Skeletal muscle satellite cell (primary cell): ENCODE data around the gene FTO. TPM values are rescaled to one million over a fixed set of nuclear protein-coding genes. Genes with fewer than 3 reads are reported as not detected.

Experiments
- H3K27me3 ChIP-seq: 2 replicates; pipeline ENCODE4 v1.7.0; 2013; ENCODE audit warnings: low read length; ENCODE audit not compliant: control insufficient read depth, insufficient read depth
- H3K36me3 ChIP-seq: 2 replicates; pipeline ENCODE4 v1.7.0; 2013; ENCODE audit warnings: mild to moderate bottlenecking, control low read depth, low read length; ENCODE audit not compliant: insufficient read depth
- H3K4me1 ChIP-seq: 2 replicates; pipeline ENCODE4 v1.7.0; 2013; ENCODE audit warnings: low read length; ENCODE audit not compliant: control insufficient read depth, insufficient read depth
- H3K4me2 ChIP-seq: 2 replicates; pipeline ENCODE4 v1.7.0; 2013; ENCODE audit warnings: mild to moderate bottlenecking, low read length
- H3K4me3 ChIP-seq: 2 replicates; pipeline ENCODE4 v1.7.0; 2013; ENCODE audit warnings: low read length
- H3K9ac ChIP-seq: 2 replicates; pipeline ENCODE4 v1.7.0; 2013; ENCODE audit warnings: mild to moderate bottlenecking, low read depth, low read length, moderate library complexity
- H3K9me3 ChIP-seq: replicated peaks from 2 replicates; pipeline ENCODE4 v1.7.0; 2013; ENCODE audit warnings: mild to moderate bottlenecking, control low read depth, low read length
- total RNA-seq: library from RNA; depleted of rRNA; stranded (reverse); fragments of >200 nt; gene quantifications from 2 replicates; pipeline ENCODE4 v1.2.3, GENCODE V29; 2012; rRNA removed

Gene FTO
- total RNA-seq, result 98.7 and 100 TPM in 2 replicates

GRCh38 chr16:53703590-53704444 is at the start of gene FTO, which contains the start of gene RPGRIP1L:
FTO (plus strand) TSS chr16:53704156.
RPGRIP1L (minus strand) TSS chr16:53703859; CDS start chr16:53700723, 3,136 bp downstream.
- H3K9me3 ChIP-seq, result no peaks in the 10 kb centered on the region
- H3K27me3 ChIP-seq, result no peaks in the 10 kb centered on the region
- peaks cover 2% of the 10 kb centered on the region for H3K36me3 ChIP-seq
- H3K4me1 ChIP-seq, result peaks cover 11% of the 10 kb centered on the region
- H3K9ac ChIP-seq, result peak within 1 kb of the TSS; percentile 88
- peak within 1 kb of the TSS; percentile 88 for H3K4me3 ChIP-seq
- H3K4me2 ChIP-seq, result peak within 1 kb of the TSS; percentile 94

DNA sequence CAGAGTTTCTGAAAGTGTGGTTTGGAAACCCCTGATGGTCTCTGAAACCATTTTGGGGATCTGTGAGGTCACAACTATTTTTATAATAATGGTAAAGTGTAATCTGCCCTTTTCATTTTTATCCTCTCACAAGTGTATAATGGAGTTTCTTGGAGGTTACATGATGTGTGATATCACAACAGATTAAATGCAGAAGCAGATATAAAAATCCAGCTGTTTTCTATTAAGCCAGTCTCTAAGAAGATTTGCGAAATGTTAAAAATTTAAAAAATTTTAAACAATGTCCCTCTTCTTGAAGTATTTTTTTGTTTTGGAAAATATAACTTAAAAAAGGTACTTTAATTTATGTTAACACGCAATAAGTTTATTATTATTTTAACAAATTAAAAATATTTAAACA is 49.0 kb upstream of the FTO start:
- Histone ChIP-seq H3K9ac (no peak overlapping the region), H3K36me3 (peaks cover 19% of the 10 kb centered on the region), H3K4me3 (no peak overlapping the region), H3K4me2 (no peak overlapping the region), H3K9me3 (no peaks in the 10 kb centered on the region), H3K27me3 (no peaks in the 10 kb centered on the region), H3K4me1 (no peaks in the 10 kb centered on the region)

- no peaks in the 10 kb centered on the region for H3K36me3 ChIP-seq
- H3K27me3 ChIP-seq, result no peaks in the 10 kb centered on the region
- no peaks in the 10 kb centered on the region for H3K4me1 ChIP-seq
- no peak overlapping the region for H3K4me3 ChIP-seq
- no peak overlapping the region for H3K4me2 ChIP-seq
- H3K9me3 ChIP-seq, result no peaks in the 10 kb centered on the region
- no peak overlapping the region for H3K9ac ChIP-seq
Measured at GRCh38 chr16:53662072-53662471, 41.9 kb upstream of the FTO start.

GRCh38 chr16:53664724-53665345 is 39.1 kb upstream of the FTO start:
- Histone ChIP-seq H3K9ac (no peak overlapping the region), H3K27me3 (no peaks in the 10 kb centered on the region), H3K4me2 (no peak overlapping the region), H3K36me3 (no peaks in the 10 kb centered on the region), H3K4me1 (peaks cover 3% of the 10 kb centered on the region), H3K4me3 (no peak overlapping the region), H3K9me3 (no peaks in the 10 kb centered on the region)

DNA sequence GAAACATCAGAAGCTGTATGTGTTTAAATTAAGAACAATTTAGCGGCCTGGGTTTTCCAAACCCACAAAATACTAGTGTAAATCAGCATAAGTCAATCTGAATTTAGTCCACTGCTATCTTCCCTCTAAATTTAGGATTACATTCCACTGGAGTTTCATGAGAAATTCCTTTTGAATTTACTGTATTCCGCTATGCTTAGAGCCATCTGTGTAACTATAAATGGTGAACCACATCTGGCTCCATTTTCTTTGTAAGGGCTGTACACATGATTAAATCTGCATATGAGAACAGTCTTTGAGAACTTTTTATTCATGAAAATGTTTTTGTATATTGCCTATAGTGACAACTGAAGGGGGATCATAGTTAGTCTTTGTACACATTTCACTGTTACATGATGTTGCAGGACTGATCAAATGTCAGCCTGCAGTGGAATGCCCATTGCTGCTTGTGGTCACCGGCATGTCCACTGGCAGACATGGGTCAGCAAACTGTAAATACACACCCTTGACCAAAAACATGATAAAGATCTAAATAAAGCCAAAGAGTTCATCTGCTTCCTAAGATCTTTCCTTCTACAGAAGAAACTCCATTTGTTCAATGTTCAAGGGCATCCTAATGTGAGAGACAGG is 37.1 kb upstream of the FTO start:
- Histone ChIP-seq H3K4me1 (peaks cover 3% of the 10 kb centered on the region), H3K4me2 (no peak overlapping the region), H3K27me3 (no peaks in the 10 kb centered on the region), H3K4me3 (no peak overlapping the region), H3K9ac (no peak overlapping the region), H3K9me3 (no peaks in the 10 kb centered on the region), H3K36me3 (no peaks in the 10 kb centered on the region)

GRCh38 chr16:53668869-53669268 is 35.1 kb upstream of the FTO start:
- Histone ChIP-seq H3K4me1 (peaks cover 3% of the 10 kb centered on the region), H3K36me3 (no peaks in the 10 kb centered on the region), H3K27me3 (no peaks in the 10 kb centered on the region), H3K4me3 (no peak overlapping the region), H3K9ac (no peak overlapping the region), H3K4me2 (no peak overlapping the region), H3K9me3 (no peaks in the 10 kb centered on the region)

GRCh38 chr16:53672461-53672860 is 31.5 kb upstream of the FTO start:
- Histone ChIP-seq H3K9ac (no peak overlapping the region), H3K36me3 (no peaks in the 10 kb centered on the region), H3K4me1 (peaks cover 3% of the 10 kb centered on the region), H3K9me3 (no peaks in the 10 kb centered on the region), H3K27me3 (no peaks in the 10 kb centered on the region), H3K4me2 (no peak overlapping the region), H3K4me3 (no peak overlapping the region)

DNA sequence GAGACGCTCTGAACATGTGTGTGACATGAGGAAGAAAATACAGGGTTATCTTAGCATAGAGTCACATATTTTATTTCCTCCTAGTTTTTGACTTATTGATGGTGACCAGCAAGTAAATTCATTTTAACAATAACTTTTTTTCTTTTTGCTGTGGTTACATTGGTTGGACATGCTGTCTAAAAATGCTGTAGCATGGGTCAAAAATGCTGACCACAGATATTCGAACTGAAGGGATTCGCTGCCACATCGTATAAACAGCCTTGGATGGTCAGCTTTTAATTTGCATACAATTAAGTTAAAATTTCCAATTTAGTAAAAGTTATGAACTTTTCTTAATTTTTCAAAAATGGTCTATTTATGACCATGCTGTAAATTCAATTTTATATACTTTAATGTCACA is 30.8 kb upstream of the FTO start:
- H3K4me1 ChIP-seq, result peaks cover 3% of the 10 kb centered on the region
- H3K36me3 ChIP-seq, result no peaks in the 10 kb centered on the region
- no peaks in the 10 kb centered on the region for H3K9me3 ChIP-seq
- H3K4me2 ChIP-seq, result no peak overlapping the region
- no peak overlapping the region for H3K9ac ChIP-seq
- H3K4me3 ChIP-seq, result no peak overlapping the region
- no peaks in the 10 kb centered on the region for H3K27me3 ChIP-seq

DNA sequence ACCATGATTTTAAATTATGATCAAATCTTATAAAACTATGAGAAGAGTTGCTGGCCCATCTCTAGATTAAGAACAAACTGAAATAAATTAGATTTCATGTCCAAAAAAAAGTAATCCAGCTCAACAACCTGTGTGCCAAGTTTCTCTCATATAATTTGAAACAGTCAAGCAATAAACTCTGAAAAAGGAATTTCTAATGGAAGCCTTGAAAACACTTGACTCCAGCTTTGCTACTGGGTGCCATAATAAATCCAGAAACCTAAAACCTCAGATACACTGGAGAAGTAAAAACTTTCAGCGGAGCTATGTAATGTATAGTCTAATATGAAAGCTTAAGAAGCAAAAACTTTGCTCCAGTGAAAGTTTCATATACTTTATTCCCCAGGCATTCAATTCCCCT is 25.8 kb upstream of the FTO start:
- Histone ChIP-seq H3K9ac (no peak overlapping the region), H3K4me1 (no peaks in the 10 kb centered on the region), H3K4me2 (no peak overlapping the region), H3K9me3 (no peaks in the 10 kb centered on the region), H3K36me3 (peaks cover 9% of the 10 kb centered on the region), H3K4me3 (no peak overlapping the region), H3K27me3 (no peaks in the 10 kb centered on the region)

GRCh38 chr16:53678756-53679343 is 25.1 kb upstream of the FTO start:
- no peak overlapping the region for H3K9ac ChIP-seq
- peaks cover 9% of the 10 kb centered on the region for H3K36me3 ChIP-seq
- H3K4me3 ChIP-seq, result no peak overlapping the region
- H3K4me1 ChIP-seq, result no peaks in the 10 kb centered on the region
- H3K9me3 ChIP-seq, result no peaks in the 10 kb centered on the region
- no peak overlapping the region for H3K4me2 ChIP-seq
- no peaks in the 10 kb centered on the region for H3K27me3 ChIP-seq

- no peak overlapping the region for H3K9ac ChIP-seq
- no peaks in the 10 kb centered on the region for H3K27me3 ChIP-seq
- H3K4me3 ChIP-seq, result no peak overlapping the region
- peaks cover 12% of the 10 kb centered on the region for H3K36me3 ChIP-seq
- H3K9me3 ChIP-seq, result no peaks in the 10 kb centered on the region
- H3K4me1 ChIP-seq, result no peaks in the 10 kb centered on the region
- H3K4me2 ChIP-seq, result no peak overlapping the region
Measured at GRCh38 chr16:53680756-53681155, 23.2 kb upstream of the FTO start.
